ENCODE data around the gene IER5.

DNA sequence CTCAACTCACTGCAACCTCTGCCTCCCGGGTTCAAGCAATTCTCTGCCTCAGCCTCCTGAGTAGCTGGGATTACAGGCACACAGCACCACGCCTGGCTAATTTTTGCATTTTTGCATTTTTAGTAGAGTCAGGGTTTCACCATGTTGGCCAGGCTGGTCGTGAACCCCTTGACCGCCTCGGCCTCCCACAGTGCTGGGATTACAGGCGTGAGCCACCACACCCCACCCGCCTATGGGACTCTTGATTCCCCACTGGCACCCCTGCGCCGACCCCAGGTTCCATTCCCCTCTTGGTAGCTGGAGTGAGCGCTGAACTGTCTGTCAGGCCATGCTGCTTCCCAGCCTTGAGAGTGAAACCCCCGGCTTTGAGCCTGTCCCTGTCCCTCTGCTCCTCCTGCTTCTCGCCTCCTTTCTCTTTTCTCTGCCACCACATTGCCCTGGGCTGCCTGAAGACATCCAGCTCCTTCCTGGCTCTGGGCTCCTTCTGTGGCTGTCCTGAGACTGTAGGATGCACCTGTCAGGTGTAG lies 48.8 kb downstream of the IER5 start:
- TF ChIP-seq, protein P1, sequence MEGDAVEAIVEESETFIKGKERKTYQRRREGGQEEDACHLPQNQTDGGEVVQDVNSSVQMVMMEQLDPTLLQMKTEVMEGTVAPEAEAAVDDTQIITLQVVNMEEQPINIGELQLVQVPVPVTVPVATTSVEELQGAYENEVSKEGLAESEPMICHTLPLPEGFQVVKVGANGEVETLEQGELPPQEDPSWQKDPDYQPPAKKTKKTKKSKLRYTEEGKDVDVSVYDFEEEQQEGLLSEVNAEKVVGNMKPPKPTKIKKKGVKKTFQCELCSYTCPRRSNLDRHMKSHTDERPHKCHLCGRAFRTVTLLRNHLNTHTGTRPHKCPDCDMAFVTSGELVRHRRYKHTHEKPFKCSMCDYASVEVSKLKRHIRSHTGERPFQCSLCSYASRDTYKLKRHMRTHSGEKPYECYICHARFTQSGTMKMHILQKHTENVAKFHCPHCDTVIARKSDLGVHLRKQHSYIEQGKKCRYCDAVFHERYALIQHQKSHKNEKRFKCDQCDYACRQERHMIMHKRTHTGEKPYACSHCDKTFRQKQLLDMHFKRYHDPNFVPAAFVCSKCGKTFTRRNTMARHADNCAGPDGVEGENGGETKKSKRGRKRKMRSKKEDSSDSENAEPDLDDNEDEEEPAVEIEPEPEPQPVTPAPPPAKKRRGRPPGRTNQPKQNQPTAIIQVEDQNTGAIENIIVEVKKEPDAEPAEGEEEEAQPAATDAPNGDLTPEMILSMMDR (IDR thresholded peaks at IDR 0.05) = no peak
- no peak for TF ChIP-seq POLR2AphosphoS5 (IDR thresholded peaks at IDR 0.05)
